AG08395 (cell line): ENCODE measurements around the gene SLC33A1.
A peak's percentile ranks its signal among the peaks of the same experiment; 100 is the strongest.

ENCODE experiments used
- DNase-seq: peaks from one replicate; pipeline ENCODE4 v3.0.0; 2012; ENCODE audit warnings: mixed read lengths, low spot score

The SLC33A1 gene

GRCh38 chr3:155790272-155790925 lies 63.8 kb downstream of the SLC33A1 start:
- DNase-seq, result no peak

DNA sequence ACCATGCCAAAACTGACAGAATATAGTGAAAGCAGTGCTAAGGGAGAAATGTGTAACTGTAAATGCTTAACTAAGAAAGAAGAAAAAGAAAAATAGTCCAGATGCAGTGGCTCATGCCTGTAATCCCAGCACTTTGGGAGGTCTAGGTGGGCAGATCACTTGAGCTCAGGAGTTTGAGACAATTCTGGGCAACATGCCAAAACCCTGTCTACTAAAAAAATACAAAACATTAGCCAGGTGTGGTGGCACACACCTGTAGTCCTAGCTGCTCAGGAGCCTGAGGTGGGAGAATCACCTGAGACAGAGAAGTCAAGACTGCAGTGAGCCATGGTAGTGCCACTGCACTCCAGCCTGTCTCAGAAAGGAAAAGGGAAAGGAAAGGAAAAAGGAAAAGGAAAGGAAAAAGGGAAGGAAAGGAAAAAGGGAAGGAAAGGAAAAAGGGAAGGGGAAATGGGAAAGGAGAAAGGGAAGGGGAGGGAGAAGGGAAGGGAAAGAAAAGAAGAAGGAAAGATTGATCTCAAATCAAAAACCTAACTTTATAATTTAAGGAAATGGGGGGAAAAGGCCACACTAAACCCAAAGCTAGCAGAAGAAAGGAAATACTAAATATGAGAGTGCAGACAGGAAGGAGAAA lies 68.4 kb downstream of the SLC33A1 start:
- no peak for DNase-seq

DNA sequence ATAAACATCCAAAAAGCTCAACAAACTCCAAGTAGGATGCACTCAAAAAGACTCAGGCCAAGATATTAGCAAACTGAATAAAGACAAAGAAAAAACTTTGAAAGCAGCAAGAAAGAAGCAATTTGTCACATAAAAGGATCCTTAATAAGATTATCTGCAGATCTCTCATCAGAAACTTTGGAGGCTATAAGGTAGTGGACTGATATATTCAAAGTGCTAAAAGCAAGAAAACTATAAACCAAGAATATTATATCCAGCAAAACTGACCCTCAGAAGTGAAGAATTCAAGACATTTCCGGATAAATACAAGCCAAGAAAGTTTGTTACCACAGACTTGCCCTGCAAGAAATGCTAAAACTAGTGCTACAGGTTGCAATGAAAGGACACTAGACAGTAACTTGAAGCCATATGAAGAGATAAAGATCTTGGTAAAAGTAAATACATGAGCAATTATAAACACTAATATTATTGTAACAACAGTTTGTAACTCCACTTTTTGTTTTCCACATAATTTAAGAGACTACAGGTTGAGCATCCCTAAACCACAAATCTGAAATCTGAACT lies 71.8 kb downstream of the SLC33A1 start:
- DNase-seq, result no peak

DNA sequence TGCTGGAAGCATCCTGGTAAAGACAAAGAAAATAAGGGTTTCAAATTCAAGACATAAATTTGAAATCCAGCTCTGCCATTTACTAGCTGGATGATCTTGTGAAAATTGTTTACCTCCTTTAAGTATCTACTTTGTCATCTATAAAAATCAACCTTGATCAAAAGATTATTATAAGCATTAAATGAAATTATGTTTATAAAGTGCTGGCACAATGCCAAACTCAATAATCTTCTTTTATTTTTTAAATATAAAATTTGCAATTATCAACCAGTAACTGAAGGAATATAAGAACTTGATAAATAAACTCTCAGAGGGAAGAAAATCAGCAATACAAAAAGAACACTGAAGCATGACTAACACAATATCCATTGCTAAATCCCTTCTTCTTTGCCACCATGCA lies 73.9 kb downstream of the SLC33A1 start:
- no peak for DNase-seq

- peak; percentile 2 for DNase-seq
Measured at GRCh38 chr3:155778462-155778861, 75.8 kb downstream of the SLC33A1 start.

DNA sequence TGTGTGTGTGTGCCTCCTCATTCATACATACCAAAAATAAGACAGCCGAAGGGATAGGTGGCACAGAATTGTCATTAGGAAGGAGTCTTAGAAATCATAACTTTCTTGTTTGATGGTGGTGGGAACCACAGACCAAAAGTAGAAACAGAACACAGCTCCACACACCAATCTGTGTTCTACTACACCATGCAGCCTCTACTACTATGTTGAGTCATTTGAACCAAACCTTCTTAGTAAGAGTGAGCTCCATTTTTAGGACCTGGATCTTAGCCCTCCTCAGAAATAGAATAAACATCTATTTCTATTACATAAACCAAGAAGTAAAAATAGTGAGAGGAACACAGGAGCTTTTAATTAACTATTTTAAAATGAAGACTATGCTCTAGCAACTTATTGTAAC lies 81.4 kb downstream of the SLC33A1 start:
- no peak for DNase-seq

- DNase-seq, result no peak
Measured at GRCh38 chr3:155771126-155771525, 83.1 kb downstream of the SLC33A1 start.
